SH-SY5Y (cell line): ENCODE data around the gene ZNRF3.

Experiments
- GATA2 ChIP-seq: IDR thresholded peaks from 2 replicates; pipeline ENCODE4 v1.6.1; 2011; ENCODE audit warnings: mild to moderate bottlenecking, low read depth, low read length
- GATA3 ChIP-seq: IDR thresholded peaks from 2 replicates; pipeline ENCODE4 v1.6.1; 2011; ENCODE audit warnings: low read depth, mild to moderate bottlenecking, low read length, moderate library complexity

GRCh38 chr22:28989912-28990311 lies 106.5 kb downstream of the ZNRF3 start:
- no peak for TF ChIP-seq GATA2
- TF ChIP-seq GATA3 = no peak
